Embryonic facial prominence (tissue), 1 donor: ENCODE results near the gene BHLHA15.

Source experiments
- DNase-seq: peaks from one replicate; pipeline ENCODE4 v3.0.0-alpha.2; 2016; ENCODE audit errors: extremely low spot score

The BHLHA15 gene

GRCh38 chr7:98244871-98245270, 33.6 kb downstream of the BHLHA15 start:
- no peak for DNase-seq

- DNase-seq = no peak
Observed at GRCh38 chr7:98248156-98248555, 36.9 kb downstream of the BHLHA15 start.

- DNase-seq = no peak
Observed at GRCh38 chr7:98249106-98249505, 37.9 kb downstream of the BHLHA15 start.

DNA sequence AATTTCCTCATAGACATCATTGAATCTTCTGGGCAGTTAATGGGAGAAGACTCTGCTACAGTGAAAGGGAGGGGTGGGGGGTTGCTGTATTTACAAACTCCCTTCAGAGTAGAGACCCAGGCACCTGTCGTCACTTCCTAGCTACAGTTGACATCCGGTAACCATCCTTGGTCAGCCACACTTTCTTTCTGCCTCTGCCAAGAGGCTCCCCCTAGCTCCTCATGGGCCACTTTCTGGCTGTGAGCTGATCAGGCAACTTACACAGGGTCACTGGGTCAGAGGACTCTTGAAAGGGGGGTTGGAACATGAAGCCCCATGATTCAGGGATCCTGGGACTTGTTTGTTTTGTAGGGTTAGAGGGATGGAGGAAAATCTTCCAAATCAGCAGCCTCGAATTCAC, 39.5 kb downstream of the BHLHA15 start:
- no peak for DNase-seq

DNA sequence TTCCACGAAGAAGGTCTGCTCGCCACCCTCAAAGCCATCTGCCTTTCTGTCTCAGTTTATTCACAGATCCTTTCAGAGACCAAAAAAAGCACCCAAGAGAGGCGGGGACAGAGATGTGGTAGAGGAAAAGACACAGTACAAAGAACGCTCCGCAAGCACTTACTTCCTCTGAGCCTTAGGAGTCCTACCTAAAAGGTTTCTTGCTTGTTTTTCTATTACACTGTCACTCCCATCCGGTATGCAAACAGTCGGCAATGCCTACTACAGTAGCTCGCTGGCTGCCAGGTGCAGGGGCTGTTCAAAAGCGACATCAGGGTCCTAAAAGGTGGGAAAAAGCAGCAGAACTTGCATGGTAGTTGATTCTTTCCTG, 40.0 kb downstream of the BHLHA15 start:
- DNase-seq = no peak

GRCh38 chr7:98251601-98252424, 40.6 kb downstream of the BHLHA15 start, which contains the start of gene TECPR1:
TECPR1 (minus strand) TSS chr7:98252232; CDS start chr7:98246146, 6,086 bp downstream.
- DNase-seq = peak; percentile 68

DNA sequence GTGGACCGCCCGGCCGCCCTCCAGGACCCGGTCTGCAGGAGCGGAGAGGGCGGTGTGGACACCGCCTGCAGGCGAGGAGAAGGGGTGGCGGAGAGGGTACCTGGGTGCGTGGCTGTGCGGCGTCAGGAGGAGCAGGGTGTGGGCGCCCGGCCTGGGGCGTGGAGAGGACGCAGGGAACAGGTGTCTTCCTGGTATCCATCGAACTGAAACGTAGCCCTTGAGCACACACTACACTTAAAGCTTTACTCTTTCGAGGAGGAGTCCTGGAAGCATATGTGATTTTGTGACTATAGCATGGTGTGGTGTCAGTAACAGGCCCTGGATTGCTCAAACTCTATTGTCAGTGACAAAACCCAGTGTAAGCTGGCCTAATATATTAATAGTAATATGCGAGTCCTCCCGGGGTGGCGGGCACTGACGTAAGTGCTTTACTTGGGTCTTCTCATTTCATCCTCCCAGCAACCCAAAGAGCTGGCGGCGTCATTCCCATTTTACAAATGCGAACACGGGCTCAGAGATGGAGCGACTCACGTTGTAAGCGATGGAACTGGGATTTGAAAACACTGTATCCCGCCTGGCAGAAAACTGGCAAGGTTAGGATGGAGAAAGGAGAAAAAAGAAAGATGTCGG, 41.3 kb downstream of the BHLHA15 start:
- DNase-seq = no peak

DNA sequence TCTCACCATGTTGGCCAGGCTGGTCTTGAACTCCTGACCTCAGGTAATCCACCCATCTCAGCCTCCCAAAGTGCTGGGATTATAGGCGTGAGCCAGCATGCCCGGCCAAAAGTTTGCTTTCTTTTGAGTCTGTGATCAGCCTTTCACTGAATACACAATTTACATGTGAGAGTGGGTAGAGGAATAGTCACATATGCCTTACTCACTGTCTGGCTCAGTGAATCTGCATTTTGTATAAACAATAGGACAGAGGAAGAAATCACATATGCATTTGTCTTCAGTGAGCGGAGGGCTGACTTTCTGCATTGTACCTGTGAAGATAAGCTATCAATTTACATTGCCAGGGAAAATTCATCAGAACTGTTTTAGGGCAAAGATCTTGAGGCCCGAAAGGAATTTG, 43.3 kb downstream of the BHLHA15 start:
- no peak for DNase-seq

GRCh38 chr7:98254951-98255610, 43.8 kb downstream of the BHLHA15 start:
- DNase-seq = no peak

- no peak for DNase-seq
Observed at GRCh38 chr7:98256431-98256830, 45.2 kb downstream of the BHLHA15 start.

DNA sequence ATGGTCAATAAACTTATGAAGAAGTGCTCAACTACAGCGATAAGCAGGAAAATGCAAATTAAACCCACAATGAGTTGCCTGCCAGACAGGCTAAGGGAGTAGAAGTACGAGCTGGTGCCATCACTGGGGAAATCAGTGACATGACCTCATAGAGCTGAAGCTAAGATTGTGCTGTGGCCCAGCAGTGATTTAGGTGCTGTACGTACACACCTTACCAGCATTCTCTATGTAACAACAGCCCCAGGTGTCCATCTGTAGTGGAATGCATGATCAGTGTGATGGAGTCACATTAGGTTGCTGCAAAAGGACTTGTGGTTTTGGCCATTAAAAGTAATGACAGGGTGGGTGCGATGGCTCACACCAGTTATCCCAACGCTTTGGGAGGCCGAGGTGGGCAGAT, 46.5 kb downstream of the BHLHA15 start:
- DNase-seq = no peak
